Hepatocyte (in vitro differentiated cells): ENCODE measurements around the gene YTHDF2.

Experiments
- EZH2 ChIP-seq: fragments of 200-600 bp; sonication (generic); IDR thresholded peaks from 2 replicates; pipeline ENCODE4 v1.6.1; 2016; ENCODE audit warnings: antibody characterized with exemption, mild to moderate bottlenecking, borderline replicate concordance
- TF ChIP-seq, protein P1 (sequence below): fragments of 200-600 bp; sonication (generic); IDR thresholded peaks from 2 replicates; pipeline ENCODE4 v1.5.1; 2016; ENCODE audit warnings: antibody characterized with exemption, mild to moderate bottlenecking; ENCODE audit not compliant: poor library complexity

DNA sequence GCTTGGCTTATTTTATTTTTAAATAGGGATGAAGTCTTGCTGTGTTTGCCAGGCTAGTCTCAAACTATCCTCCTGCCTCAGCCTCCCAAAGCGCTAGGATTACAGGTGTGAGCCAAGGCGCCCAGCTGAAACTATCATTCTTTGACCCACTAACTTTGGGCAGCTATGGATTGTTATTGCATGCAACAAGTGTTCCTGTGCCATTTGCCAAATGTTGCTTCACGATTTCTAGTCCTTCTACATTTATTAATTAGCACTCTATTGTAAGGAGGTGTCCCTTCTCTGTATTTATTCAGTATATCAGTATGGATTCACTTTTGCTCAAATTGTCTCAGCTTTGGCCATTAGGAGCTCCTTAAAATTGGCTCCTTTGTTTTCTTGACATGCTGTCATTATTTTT, 36.4 kb downstream of the YTHDF2 start:
- TF ChIP-seq, protein P1, sequence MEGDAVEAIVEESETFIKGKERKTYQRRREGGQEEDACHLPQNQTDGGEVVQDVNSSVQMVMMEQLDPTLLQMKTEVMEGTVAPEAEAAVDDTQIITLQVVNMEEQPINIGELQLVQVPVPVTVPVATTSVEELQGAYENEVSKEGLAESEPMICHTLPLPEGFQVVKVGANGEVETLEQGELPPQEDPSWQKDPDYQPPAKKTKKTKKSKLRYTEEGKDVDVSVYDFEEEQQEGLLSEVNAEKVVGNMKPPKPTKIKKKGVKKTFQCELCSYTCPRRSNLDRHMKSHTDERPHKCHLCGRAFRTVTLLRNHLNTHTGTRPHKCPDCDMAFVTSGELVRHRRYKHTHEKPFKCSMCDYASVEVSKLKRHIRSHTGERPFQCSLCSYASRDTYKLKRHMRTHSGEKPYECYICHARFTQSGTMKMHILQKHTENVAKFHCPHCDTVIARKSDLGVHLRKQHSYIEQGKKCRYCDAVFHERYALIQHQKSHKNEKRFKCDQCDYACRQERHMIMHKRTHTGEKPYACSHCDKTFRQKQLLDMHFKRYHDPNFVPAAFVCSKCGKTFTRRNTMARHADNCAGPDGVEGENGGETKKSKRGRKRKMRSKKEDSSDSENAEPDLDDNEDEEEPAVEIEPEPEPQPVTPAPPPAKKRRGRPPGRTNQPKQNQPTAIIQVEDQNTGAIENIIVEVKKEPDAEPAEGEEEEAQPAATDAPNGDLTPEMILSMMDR, result no peak
- TF ChIP-seq EZH2, result no peak
